Activated T-cell treated with anti-CD3 and anti-CD28 coated beads, Interleukin-2, amount 50 U/mL, for 4 hours (primary cell): ENCODE results near the gene MRGPRD. TPM values are rescaled to one million over a fixed set of nuclear protein-coding genes. Genes with fewer than 3 reads are reported as not detected.

Source experiments
- ATAC-seq, 2 donors: fragments of 200-7000 bp; cut with Tn5 transposase; one replicate each; pipeline ENCODE4 v1.10.0; 2021
- DNase-seq: peaks from one replicate; pipeline ENCODE4 v3.0.0-alpha.2; 2020
- H3K27me3 Mint-ChIP-seq: one replicate; pipeline ENCODE4 v1.8.0; 2021; ENCODE audit warnings: low read depth, mixed read lengths
- H3K36me3 Mint-ChIP-seq: one replicate; pipeline ENCODE4 v1.8.0; 2022; ENCODE audit warnings: mixed read lengths; ENCODE audit not compliant: insufficient read depth
- H3K4me1 Mint-ChIP-seq: one replicate; pipeline ENCODE4 v1.8.0; 2021; ENCODE audit warnings: low read depth, mixed read lengths
- H3K4me3 Mint-ChIP-seq: one replicate; pipeline ENCODE4 v1.8.0; 2021; ENCODE audit warnings: mild to moderate bottlenecking, moderate library complexity, mixed read lengths
- H3K9me3 Mint-ChIP-seq: one replicate; pipeline ENCODE4 v1.8.0; 2021; ENCODE audit warnings: mixed read lengths
- total RNA-seq, 3 donors: library from RNA; stranded (reverse); gene quantifications; one replicate each; pipeline ENCODE4 v1.2.1, GENCODE V29; 2021

The MRGPRD gene
- total RNA-seq, 3 donors from 2014 or later = not detected

GRCh38 chr11:68932933-68933577 lies 47.7 kb downstream of the MRGPRD start:
- DNase-seq (no peak), ATAC-seq (no peak)
- H3K4me3 Mint-ChIP-seq = no peak overlapping the region
- H3K4me1 Mint-ChIP-seq = no peaks in the 10 kb centered on the region
- H3K9me3 Mint-ChIP-seq = no peaks in the 10 kb centered on the region
- peaks cover 28% of the 10 kb centered on the region for H3K36me3 Mint-ChIP-seq
- H3K27me3 Mint-ChIP-seq = no peaks in the 10 kb centered on the region

- H3K4me1 Mint-ChIP-seq = no peaks in the 10 kb centered on the region
- no peak for ATAC-seq
- no peaks in the 10 kb centered on the region for H3K27me3 Mint-ChIP-seq
- H3K9me3 Mint-ChIP-seq = no peaks in the 10 kb centered on the region
- peaks cover 30% of the 10 kb centered on the region for H3K36me3 Mint-ChIP-seq
- DNase-seq = no peak
- no peak overlapping the region for H3K4me3 Mint-ChIP-seq
Measured at GRCh38 chr11:68932358-68932757, 48.4 kb downstream of the MRGPRD start.

- ATAC-seq (no peak), DNase-seq (no peak)
- Mint-ChIP-seq H3K4me3 (no peak overlapping the region), H3K36me3 (peaks cover 35% of the 10 kb centered on the region), H3K27me3 (no peaks in the 10 kb centered on the region), H3K9me3 (no peaks in the 10 kb centered on the region), H3K4me1 (no peaks in the 10 kb centered on the region)
Measured at GRCh38 chr11:68931911-68932310, 48.9 kb downstream of the MRGPRD start.

- DNase-seq (no peak), ATAC-seq (no peak)
- Mint-ChIP-seq H3K9me3 (no peaks in the 10 kb centered on the region), H3K4me1 (no peaks in the 10 kb centered on the region), H3K4me3 (no peak overlapping the region), H3K36me3 (peaks cover 39% of the 10 kb centered on the region), H3K27me3 (no peaks in the 10 kb centered on the region)
Measured at GRCh38 chr11:68930991-68931855, 49.6 kb downstream of the MRGPRD start.

Other genes with a start within 250 kb of the MRGPRD start
- under 1 TPM; 0.55 to 0.94 (median 0.65) TPM for gene TESMIN, start 229.5 kb downstream of the MRGPRD start, total RNA-seq
- gene CPT1A, start 139.1 kb downstream of the MRGPRD start, total RNA-seq = 10 to 100 TPM; 12.3 to 15.8 (median 14.2) TPM
- gene MRPL21, start 77.2 kb downstream of the MRGPRD start, total RNA-seq = 100 to 1,000 TPM; 106 to 130 (median 122) TPM
- 10 to 100 TPM; 26.6 to 34.0 (median 29.6) TPM for gene IGHMBP2, start 77.1 kb downstream of the MRGPRD start, total RNA-seq
- under 1 TPM in 2 of 3 donors, not detected in 1; 0.10 to 0.18 TPM for gene MRGPRF, start 32.3 kb upstream of the MRGPRD start, total RNA-seq
- 1 to 10 TPM; 5.8 to 8.4 (median 7.1) TPM for gene TPCN2, start 67.9 kb upstream of the MRGPRD start, total RNA-seq
- gene SMIM38, start 174.9 kb upstream of the MRGPRD start, total RNA-seq = under 1 TPM; 0.10 to 0.18 (median 0.16) TPM